ENCODE measurements around the gene HIP1R.
A peak's percentile ranks its signal among the peaks of the same experiment; 100 is the strongest.

The HIP1R gene

DNA sequence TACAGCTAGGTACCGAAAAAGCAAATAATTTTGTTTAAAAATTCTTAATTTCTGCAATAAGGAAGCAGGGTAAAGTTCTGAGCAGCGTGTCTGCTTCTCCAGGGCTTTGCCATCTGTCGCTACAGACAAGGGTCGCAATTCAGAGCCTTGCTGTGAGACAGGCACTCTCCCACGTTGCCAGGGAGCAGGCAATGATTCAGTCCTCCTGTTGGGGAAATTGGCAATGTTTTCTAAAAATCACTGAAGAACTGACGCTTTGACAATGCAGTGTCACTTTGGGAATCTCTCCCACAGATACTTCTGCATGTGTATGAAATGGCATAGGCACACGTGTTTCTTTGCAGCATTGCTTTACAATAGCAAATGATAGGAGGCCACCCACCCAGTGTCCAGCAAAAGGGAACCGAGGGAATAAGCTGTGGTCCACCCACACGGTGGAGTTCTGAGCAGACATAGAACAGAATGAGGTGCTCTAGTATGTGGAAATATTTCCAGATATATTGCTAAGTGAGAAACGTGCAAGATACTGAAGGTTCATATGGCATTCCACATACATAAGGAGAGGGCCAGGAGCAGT, 16.0 kb upstream of the HIP1R start:
- no peak for TF ChIP-seq GATA1 (IDR thresholded peaks at IDR 0.05; ENCODE audit: low read depth, low read length)
- TF ChIP-seq POLR2A (IDR thresholded peaks at IDR 0.05; ENCODE audit: low read length), result no peak
- DNase-seq, result no peak

- DNase-seq, result no peak
- TF ChIP-seq GATA1 (IDR thresholded peaks at IDR 0.05; ENCODE audit: low read depth, low read length), result no peak
- TF ChIP-seq POLR2A (IDR thresholded peaks at IDR 0.05; ENCODE audit: low read length), result no peak
Measured at GRCh38 chr12:122820138-122820537, 15.1 kb upstream of the HIP1R start.

DNA sequence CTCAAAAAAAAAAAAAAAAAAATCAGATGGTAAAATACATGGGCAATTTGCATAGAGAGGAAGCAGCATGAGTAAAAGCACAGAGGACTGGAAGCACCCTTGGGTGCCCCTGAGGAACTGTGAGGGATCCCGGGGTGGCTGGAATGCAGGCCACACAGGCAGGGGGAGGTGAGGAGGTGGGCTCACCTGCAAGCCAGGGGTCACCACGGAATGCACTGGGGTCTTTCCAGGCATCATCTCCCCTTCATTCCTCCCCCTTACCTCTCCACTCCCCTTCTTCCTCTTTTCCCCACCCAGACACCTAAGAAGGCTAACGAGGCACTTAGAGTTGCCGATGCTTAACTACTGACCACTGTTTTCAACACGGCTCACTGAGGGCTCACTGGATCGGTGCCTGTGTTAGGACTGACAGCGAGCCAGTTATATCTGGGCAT, 14.4 kb upstream of the HIP1R start:
- no peak for TF ChIP-seq POLR2A (IDR thresholded peaks at IDR 0.05; ENCODE audit: low read length)
- no peak for TF ChIP-seq GATA1 (IDR thresholded peaks at IDR 0.05; ENCODE audit: low read depth, low read length)
- no peak for DNase-seq

DNA sequence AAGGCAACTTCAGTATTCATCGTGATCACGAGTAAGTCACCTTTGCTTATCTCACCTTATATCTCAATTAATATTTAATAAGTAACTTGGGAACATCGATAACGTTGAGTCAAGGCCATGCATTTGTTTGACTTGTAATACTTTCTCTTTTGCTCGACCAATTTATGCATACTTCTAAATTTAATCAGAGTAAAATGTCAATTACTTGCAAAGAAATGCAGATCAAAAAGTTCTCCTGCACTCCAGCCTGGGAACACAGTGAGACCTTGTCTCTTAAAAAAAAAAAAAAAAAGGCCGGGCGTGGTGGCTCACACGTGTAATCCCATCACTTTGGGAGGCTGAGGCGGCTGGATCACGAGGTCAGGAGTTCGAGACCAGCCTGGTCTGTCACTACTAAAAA, 11.8 kb upstream of the HIP1R start:
- DNase-seq, result no peak
- no peak for TF ChIP-seq POLR2A (IDR thresholded peaks at IDR 0.05; ENCODE audit: low read length)
- no peak for TF ChIP-seq GATA1 (IDR thresholded peaks at IDR 0.05; ENCODE audit: low read depth, low read length)

DNA sequence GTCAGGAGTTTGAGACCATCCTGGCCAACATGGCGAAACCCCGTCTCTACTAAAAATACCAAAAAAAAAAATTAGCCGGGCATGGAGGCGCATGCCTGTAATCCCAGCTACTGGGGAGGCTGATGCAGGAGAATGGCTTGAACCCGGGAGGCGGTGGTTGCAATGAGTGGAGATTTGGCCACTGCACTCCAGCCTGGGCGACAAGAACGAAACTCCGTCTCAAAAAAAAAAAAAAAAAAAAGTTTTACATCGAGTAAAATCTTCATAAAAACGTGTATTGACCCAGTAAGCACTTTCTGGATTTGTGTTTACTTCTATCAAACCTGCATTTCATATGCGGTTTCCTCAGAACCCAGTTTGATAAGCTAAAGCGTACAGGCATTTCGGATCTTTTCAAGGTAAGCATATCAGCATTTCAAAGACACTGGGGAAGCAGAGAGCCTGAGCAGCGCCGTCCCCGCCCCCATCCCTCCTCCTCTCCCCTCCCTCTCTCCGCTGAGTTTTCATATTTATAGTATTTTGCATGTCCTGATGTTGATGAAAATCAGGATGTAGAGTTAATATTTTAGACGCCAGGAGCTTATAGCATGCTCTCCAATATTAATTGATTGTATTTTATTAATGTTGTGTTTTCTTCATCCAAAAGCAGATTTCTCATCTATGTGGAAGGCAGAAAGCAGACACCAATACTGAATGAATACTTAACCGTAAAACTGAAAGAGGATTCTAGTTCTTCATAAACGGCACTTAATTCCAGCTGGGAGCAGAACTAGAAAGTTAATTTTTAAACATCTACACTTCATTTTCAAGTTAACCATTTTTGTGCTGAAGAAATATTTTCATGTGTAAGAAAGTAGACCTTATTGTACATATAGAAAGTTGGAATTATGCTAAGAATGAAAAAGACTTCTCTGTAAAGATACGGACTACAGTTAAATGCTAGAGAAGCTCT, 9.2 kb upstream of the HIP1R start:
- no peak for TF ChIP-seq POLR2A (IDR thresholded peaks at IDR 0.05; ENCODE audit: low read length)
- no peak for TF ChIP-seq GATA1 (IDR thresholded peaks at IDR 0.05; ENCODE audit: low read depth, low read length)
- DNase-seq, result no peak

DNA sequence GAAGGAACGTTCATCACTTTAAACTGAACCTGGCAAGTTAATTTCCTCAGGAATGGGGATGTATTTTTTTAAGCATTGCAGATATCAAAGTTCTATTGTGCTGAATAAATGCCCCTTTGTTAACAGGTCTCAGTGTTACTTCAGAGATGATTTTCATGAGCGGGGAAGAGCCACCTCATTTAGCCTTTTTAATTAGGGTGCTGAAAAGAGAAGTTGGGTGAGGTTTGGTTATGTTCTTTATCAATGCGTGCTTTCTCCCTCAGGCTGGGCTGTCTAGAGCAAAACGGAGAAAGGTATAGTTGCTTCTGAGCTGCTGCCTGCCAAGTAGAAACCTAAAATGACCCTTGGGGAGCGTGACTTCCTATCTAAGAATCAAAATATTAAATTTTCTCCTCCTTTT, 8.0 kb upstream of the HIP1R start:
- DNase-seq, result no peak
- TF ChIP-seq GATA1 (IDR thresholded peaks at IDR 0.05; ENCODE audit: low read depth, low read length) (no peak), POLR2A (IDR thresholded peaks at IDR 0.05; ENCODE audit: low read length) (no peak)

- DNase-seq, result peak; percentile 34 to 80
- no peak for TF ChIP-seq GATA1 (IDR thresholded peaks at IDR 0.05; ENCODE audit: low read depth, low read length)
- TF ChIP-seq POLR2A (IDR thresholded peaks at IDR 0.05; ENCODE audit: low read length), result no peak
Measured at GRCh38 chr12:122830517-122831214, 4.6 kb upstream of the HIP1R start.

DNA sequence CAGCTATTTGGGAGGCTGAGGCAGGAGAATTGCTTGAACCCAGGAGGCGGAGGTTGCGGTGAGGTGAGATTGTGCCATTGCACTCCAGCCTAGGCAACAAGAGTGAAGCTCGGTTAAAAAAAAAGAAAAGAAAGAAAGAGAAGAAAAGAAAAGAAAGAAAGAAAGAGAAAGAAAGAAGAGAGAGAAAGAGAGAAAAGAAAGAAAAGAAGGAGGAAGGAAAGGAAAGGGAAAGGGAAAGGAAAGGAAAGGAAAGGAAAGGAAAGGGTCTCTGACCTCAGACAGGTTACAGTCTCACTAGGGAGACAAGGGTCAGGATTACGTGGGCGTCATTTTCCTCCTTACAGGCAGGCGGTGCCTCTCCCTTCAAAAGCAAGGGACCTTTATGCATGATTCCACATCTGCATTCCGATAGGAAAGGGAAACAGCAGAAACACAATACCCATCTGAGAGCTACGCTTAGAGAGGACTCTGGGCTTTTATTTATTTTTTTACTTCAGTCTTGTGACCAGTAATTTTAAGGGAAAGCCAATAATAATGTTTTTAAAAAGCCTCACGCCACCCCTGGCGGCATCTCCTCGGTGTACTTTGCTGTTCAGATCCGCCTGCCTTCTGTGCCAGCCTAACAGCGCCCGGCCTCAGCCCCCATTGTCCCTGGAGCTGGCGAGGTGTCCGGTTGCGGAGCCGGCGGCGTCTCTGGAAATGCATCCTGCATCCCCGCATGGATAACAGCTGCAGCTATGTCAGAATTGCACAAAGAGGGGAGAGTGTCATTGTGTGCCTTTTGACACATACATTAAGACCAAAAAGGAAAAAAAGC, 945 bp upstream of the HIP1R start:
- DNase-seq, result peak; percentile 32 to 35
- no peak for TF ChIP-seq GATA1 (IDR thresholded peaks at IDR 0.05; ENCODE audit: low read depth, low read length)
- no peak for TF ChIP-seq POLR2A (IDR thresholded peaks at IDR 0.05; ENCODE audit: low read length)

- no peak for DNase-seq
- TF ChIP-seq POLR2A (IDR thresholded peaks at IDR 0.05; ENCODE audit: low read length) (no peak), GATA1 (IDR thresholded peaks at IDR 0.05; ENCODE audit: low read depth, low read length) (no peak)
Measured at GRCh38 chr12:122835750-122836026, 431 bp downstream of the HIP1R start.

DNA sequence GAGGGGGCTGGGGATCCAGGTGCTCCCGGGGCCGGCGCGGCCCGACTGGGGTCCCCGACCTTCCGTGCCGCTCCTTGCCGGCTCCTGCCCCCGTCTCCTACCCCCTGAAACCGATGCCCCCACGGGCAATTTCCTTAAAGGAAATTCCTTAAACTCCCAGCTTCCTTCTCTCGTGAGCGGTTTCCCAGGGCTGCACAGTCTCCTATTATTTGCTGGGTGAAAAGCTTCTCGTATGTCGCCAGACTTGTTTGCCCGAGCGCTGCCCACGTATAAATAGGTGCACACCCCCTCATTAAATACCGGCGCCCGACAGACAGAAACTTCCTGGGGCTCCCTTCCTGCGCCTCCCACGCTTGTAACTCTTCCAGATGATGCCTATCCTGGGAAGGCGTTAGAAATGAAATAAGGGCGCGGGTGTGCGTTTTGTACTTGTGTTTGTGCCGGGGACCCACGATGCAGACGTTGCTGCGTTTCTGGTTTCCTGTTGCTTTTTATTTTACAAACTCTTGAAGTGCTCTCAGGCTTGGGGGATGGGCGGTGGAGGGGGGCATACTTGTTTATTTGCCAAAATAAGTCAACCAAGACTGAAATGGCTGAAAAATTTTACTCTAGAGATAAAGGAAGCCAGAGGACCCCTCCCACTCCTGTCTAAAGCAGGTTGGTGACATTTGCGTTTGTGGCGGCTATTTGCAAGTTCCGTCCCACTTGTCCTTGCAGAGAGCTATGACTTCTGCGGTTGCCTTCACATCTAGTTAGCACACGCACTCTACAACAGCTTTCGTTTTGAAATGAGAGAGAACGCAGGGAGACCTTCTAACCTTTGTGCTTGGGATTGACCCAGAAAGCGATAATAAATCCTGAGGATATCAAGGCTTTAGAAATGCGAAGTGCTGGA, 1.0 kb downstream of the HIP1R start:
- TF ChIP-seq POLR2A (IDR thresholded peaks at IDR 0.05; ENCODE audit: low read length), result no peak
- DNase-seq, result peak; percentile 40 to 50

GRCh38 chr12:122837306-122838265, 2.3 kb downstream of the HIP1R start:
- DNase-seq, result no peak
- TF ChIP-seq POLR2A (IDR thresholded peaks at IDR 0.05; ENCODE audit: low read length) (no peak), GATA1 (IDR thresholded peaks at IDR 0.05; ENCODE audit: low read depth, low read length) (no peak)

DNA sequence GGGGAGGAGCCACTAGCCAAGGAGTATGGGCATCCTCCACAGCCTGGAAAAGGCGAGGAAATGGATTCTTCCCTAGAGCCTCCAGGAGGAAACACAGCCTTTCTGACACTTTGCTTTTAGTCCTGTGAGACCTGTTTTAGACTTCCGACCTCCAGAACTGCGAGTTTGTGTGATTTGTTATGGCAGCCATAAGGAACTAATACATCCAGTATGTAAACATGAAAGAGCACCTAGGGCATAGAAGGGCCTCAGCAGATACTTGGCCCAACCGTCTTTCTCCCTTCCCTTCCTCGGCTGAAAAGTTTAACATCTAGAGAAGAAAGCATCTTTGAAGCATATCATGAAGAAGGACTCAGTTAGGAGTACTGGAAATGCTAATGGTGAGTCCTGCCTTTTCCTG, 3.6 kb downstream of the HIP1R start:
- TF ChIP-seq GATA1 (IDR thresholded peaks at IDR 0.05; ENCODE audit: low read depth, low read length) (no peak), POLR2A (IDR thresholded peaks at IDR 0.05; ENCODE audit: low read length) (no peak)
- DNase-seq, result no peak

Measured in erythroblast (primary cell).